ENCODE measurements around the gene KRTAP19-4.
"Not testable (repeated sequence)": the region's sequence is repeated elsewhere in the genome, so short reads cannot be mapped to it uniquely, and the experiment has no call there.

The KRTAP19-4 gene

GRCh38 chr21:30497065-30497464, at the start of gene KRTAP19-4:
Gene KRTAP19-4, minus strand, starts transcription at chr21:30497165. Its CDS starts 55 bp downstream, at chr21:30497110.
- no peaks in the 10 kb centered on the region for H3K27me3 Mint-ChIP-seq
- H3K9me3 Mint-ChIP-seq = no peaks in the 10 kb centered on the region
- no peak within 1 kb of the TSS for H3K27ac Mint-ChIP-seq
- no peaks in the 10 kb centered on the region for H3K36me3 Mint-ChIP-seq
- CTCF ChIA-PET = interaction anchor here (0.6 kb wide), 1 partner anchor 27 kb away, joined by 4 read pairs; no protein-coding TSS in a partner anchor
- no peaks in the 10 kb centered on the region for H3K4me1 Mint-ChIP-seq
- no peak for DNase-seq
- H3K4me3 Mint-ChIP-seq = no peak within 1 kb of the TSS

DNA sequence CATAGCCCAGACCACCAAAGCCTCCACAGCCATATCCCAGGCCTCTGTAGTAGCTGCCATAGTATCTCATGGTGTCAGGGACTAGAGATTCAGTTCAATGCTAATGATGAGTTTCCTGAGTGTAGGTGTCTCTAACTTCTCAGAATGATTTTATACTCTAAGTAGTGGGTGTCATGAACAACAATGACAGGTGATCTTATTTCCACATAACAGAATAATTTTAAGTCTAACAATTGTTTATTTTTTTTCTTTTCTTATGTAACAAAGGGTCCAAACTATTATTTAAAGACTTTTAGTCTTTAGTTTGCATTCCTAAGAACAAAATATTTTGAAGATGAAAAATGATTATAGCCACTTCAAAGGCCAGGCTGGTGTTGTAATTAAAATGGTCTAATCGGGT, 44.8 kb upstream of the KRTAP19-4 start, which contains the start of gene KRTAP19-6:
Gene KRTAP19-6 (minus strand): TSS at position 101 of the 400 bp plus-strand sequence. CDS start 31 bp downstream, at position 70.
- Mint-ChIP-seq H3K27me3 (no peaks in the 10 kb centered on the region), H3K4me1 (no peaks in the 10 kb centered on the region), H3K4me3 (no peak within 1 kb of the TSS), H3K36me3 (no peaks in the 10 kb centered on the region), H3K9me3 (no peaks in the 10 kb centered on the region), H3K27ac (no peak within 1 kb of the TSS)
- DNase-seq = no peak
- CTCF ChIA-PET = no interaction called here

GRCh38 chr21:30518876-30519275, 21.9 kb upstream of the KRTAP19-4 start:
- H3K27me3 Mint-ChIP-seq = no peaks in the 10 kb centered on the region
- CTCF ChIA-PET = no interaction called here
- no peak overlapping the region for H3K27ac Mint-ChIP-seq
- H3K4me1 Mint-ChIP-seq = no peaks in the 10 kb centered on the region
- DNase-seq = no peak
- H3K36me3 Mint-ChIP-seq = no peaks in the 10 kb centered on the region
- no peak overlapping the region for H3K4me3 Mint-ChIP-seq
- no peaks in the 10 kb centered on the region for H3K9me3 Mint-ChIP-seq

GRCh38 chr21:30515681-30516080, 18.7 kb upstream of the KRTAP19-4 start:
- Mint-ChIP-seq H3K9me3 (no peaks in the 10 kb centered on the region), H3K4me3 (no peak overlapping the region), H3K4me1 (no peaks in the 10 kb centered on the region), H3K27me3 (no peaks in the 10 kb centered on the region), H3K27ac (no peak overlapping the region), H3K36me3 (no peaks in the 10 kb centered on the region)
- no peak for DNase-seq
- CTCF ChIA-PET = interaction anchor here (1.0 kb wide), 1 partner anchor 9 kb away, joined by 3 read pairs; no protein-coding TSS in a partner anchor

DNA sequence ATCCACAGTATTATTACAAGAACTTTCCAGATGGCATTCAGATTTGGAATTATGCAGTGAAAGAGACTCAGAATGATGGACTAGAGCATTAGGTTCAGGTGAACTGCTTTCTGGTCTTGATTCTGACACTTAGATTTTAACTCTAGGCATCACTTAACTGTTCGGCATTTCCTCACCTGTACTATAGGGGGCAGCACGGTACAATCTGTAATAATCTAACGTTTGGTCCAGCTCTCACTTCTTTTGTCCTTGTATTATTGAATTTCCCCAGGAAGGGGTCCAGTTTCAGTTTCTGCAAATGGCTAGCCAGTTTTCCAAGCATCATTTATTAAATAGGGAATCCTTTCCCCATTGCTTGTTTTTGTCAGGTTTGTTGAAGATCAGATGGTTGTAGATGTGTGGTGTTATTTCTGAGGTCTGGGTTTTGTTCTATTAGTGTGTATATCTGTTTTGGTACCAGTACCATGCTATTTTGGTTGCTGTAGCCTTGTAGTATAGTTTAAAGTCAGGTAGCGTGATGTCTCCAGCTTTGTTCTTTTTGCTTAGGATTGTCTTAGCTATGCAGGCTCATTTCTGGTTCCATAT, 8.7 kb upstream of the KRTAP19-4 start:
- not testable (repeated sequence) for H3K27me3 Mint-ChIP-seq, H3K9me3 Mint-ChIP-seq, DNase-seq, H3K36me3 Mint-ChIP-seq, H3K4me1 Mint-ChIP-seq, H3K4me3 Mint-ChIP-seq, H3K27ac Mint-ChIP-seq
- CTCF ChIA-PET = interaction anchor here (0.6 to 4.3 kb wide), 8 partner anchors 10 to 1157 kb away, joined by 3 to 23 read pairs (median 3); no protein-coding TSS in a partner anchor

DNA sequence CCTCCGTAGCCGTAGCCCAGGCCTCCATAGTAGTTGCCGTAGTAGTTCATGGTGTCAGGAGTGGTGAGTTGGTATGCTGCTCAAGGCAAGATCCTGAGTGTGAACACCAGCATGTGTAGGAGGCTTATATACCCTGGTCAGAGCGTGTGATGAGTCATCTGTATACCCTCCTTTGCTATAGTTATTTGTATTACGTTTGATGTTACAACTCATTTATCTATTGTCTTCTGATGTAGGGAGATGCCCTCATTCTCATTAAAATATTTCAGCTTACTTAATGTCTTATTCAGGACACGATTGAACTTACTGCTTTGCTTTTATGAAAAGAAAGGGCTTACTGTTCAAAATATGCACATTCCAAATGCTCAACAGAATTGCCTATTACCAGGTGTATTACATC, 5.1 kb upstream of the KRTAP19-4 start, which contains the start of gene KRTAP19-5:
Gene KRTAP19-5 (minus strand): TSS at position 101 of the 400 bp plus-strand sequence. CDS start 51 bp downstream, at position 50.
- DNase-seq = no peak
- H3K4me3 Mint-ChIP-seq = no peak within 1 kb of the TSS
- H3K9me3 Mint-ChIP-seq = no peaks in the 10 kb centered on the region
- H3K27me3 Mint-ChIP-seq = no peaks in the 10 kb centered on the region
- no peak within 1 kb of the TSS for H3K27ac Mint-ChIP-seq
- H3K4me1 Mint-ChIP-seq = no peaks in the 10 kb centered on the region
- CTCF ChIA-PET = no interaction called here
- H3K36me3 Mint-ChIP-seq = no peaks in the 10 kb centered on the region

GRCh38 chr21:30491963-30492428, 5.0 kb downstream of the KRTAP19-4 start, which contains the start of gene KRTAP19-3:
Gene KRTAP19-3, minus strand, starts transcription at chr21:30492013. Its CDS starts 56 bp downstream, at chr21:30491957.
- H3K4me1 Mint-ChIP-seq = no peaks in the 10 kb centered on the region
- no peak within 1 kb of the TSS for H3K27ac Mint-ChIP-seq
- no peak within 1 kb of the TSS for H3K4me3 Mint-ChIP-seq
- no peaks in the 10 kb centered on the region for H3K36me3 Mint-ChIP-seq
- no peak for DNase-seq
- H3K9me3 Mint-ChIP-seq = no peaks in the 10 kb centered on the region
- CTCF ChIA-PET = no interaction called here
- H3K27me3 Mint-ChIP-seq = no peaks in the 10 kb centered on the region

GRCh38 chr21:30487336-30487735, 9.6 kb downstream of the KRTAP19-4 start, which contains the start of gene KRTAP19-2:
Gene KRTAP19-2, minus strand, starts transcription at chr21:30487436. Its CDS starts 88 bp downstream, at chr21:30487348.
- no peaks in the 10 kb centered on the region for H3K4me1 Mint-ChIP-seq
- H3K4me3 Mint-ChIP-seq = no peak within 1 kb of the TSS
- H3K9me3 Mint-ChIP-seq = peaks cover 6% of the 10 kb centered on the region
- DNase-seq = no peak
- H3K27me3 Mint-ChIP-seq = no peaks in the 10 kb centered on the region
- H3K27ac Mint-ChIP-seq = no peak within 1 kb of the TSS
- CTCF ChIA-PET = no interaction called here
- no peaks in the 10 kb centered on the region for H3K36me3 Mint-ChIP-seq

DNA sequence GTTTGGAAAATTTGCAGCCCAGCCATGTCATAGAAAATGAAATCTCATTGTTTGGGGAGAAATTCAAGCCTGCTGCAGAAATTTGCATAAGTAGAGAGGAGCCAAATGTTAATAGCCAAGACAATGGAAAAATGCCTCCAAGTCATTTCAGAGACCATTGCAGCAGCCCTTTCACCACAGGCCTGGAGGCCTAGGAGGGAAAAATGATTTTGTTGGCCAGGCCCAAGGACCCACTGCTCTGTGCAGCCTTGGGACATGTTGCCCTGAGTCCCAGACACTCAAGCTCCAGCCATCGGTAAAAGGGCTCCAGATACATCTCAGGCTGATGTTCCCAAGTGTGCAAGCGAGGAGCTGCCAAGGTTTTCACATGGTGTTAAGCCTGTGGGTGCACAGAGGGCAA, 10.8 kb downstream of the KRTAP19-4 start:
- H3K4me1 Mint-ChIP-seq = no peaks in the 10 kb centered on the region
- H3K27me3 Mint-ChIP-seq = no peaks in the 10 kb centered on the region
- H3K36me3 Mint-ChIP-seq = no peaks in the 10 kb centered on the region
- CTCF ChIA-PET = no interaction called here
- peaks cover 6% of the 10 kb centered on the region for H3K9me3 Mint-ChIP-seq
- H3K4me3 Mint-ChIP-seq = no peak overlapping the region
- no peak for DNase-seq
- H3K27ac Mint-ChIP-seq = no peak overlapping the region

DNA sequence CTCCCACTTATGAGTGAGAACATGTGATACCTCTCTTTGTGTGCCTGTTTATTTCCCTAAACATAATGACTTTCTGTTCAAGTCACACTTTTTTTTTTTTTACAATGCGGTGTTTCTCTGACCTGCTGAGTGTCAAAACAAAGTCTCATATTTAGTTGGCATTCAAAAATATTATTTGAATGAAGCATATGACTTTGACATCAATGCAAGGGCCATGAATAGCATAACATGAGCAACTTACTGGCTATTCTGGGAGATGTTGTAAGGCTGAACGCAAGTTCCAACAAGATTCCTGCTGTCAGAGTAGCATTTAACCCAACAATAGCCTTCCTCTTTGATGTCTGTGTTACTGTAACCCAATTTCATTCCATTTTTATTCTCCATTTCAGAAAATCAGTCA, 14.8 kb downstream of the KRTAP19-4 start:
- CTCF ChIA-PET = no interaction called here
- H3K4me3 Mint-ChIP-seq = no peak overlapping the region
- no peaks in the 10 kb centered on the region for H3K27me3 Mint-ChIP-seq
- no peak for DNase-seq
- no peaks in the 10 kb centered on the region for H3K4me1 Mint-ChIP-seq
- no peak overlapping the region for H3K27ac Mint-ChIP-seq
- peaks cover 6% of the 10 kb centered on the region for H3K9me3 Mint-ChIP-seq
- H3K36me3 Mint-ChIP-seq = no peaks in the 10 kb centered on the region

DNA sequence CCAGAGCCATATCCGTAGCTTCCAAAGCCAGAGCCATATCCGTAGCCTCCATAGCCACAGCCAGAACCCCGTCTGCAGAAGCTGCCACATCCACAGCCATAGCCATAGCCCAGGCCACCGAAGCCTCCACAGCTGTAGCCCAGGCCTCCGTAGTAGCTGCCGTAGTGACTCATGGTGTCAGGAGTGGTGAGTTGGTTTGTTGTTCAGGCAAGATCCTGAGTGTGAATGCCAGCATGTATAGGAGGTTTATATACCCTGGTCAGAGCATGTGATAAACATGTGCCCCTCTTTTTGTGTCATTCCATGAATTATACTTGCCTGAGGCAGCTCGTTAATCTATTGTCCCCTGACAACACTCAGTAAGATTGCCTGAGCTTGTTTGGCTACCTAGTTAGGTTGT, 16.8 kb downstream of the KRTAP19-4 start, which contains the start of gene KRTAP19-1:
Gene KRTAP19-1 (minus strand): TSS at position 223 of the 400 bp plus-strand sequence. CDS start 50 bp downstream, at position 173.
- no peak within 1 kb of the TSS for H3K4me3 Mint-ChIP-seq
- no peaks in the 10 kb centered on the region for H3K9me3 Mint-ChIP-seq
- CTCF ChIA-PET = interaction anchor here (0.6 kb wide), 1 partner anchor 602 kb away, joined by 3 read pairs; no protein-coding TSS in a partner anchor
- H3K4me1 Mint-ChIP-seq = no peaks in the 10 kb centered on the region
- H3K27me3 Mint-ChIP-seq = no peaks in the 10 kb centered on the region
- H3K27ac Mint-ChIP-seq = no peak within 1 kb of the TSS
- no peak for DNase-seq
- no peaks in the 10 kb centered on the region for H3K36me3 Mint-ChIP-seq

DNA sequence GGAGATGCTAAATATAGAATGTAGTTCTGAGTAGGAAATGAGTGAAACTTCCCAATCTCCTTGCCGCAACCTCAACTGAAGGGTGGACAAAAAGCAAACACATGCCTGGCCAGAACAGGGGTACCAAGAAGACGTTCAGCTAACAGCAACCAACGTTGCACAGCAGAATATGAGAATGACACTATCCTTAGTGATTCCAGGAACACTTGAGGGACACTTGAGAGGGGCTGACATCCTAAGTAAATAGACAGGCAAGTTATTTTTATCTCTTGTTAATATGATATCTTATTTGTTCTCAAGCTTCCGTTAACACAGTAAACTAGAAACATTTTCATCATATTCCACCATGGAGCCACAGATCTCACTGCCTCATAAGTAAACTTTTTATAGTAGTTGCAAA, 17.7 kb downstream of the KRTAP19-4 start:
- H3K4me1 Mint-ChIP-seq = no peaks in the 10 kb centered on the region
- no peak for DNase-seq
- no peak overlapping the region for H3K4me3 Mint-ChIP-seq
- H3K9me3 Mint-ChIP-seq = no peaks in the 10 kb centered on the region
- no peaks in the 10 kb centered on the region for H3K27me3 Mint-ChIP-seq
- no peak overlapping the region for H3K27ac Mint-ChIP-seq
- no peaks in the 10 kb centered on the region for H3K36me3 Mint-ChIP-seq
- CTCF ChIA-PET = no interaction called here

- Mint-ChIP-seq H3K27ac (no peak overlapping the region), H3K36me3 (no peaks in the 10 kb centered on the region), H3K4me1 (no peaks in the 10 kb centered on the region), H3K4me3 (no peak overlapping the region), H3K9me3 (no peaks in the 10 kb centered on the region), H3K27me3 (no peaks in the 10 kb centered on the region)
- DNase-seq = no peak
- CTCF ChIA-PET = no interaction called here
Observed at GRCh38 chr21:30478004-30478403, 19.0 kb downstream of the KRTAP19-4 start.

- CTCF ChIA-PET = no interaction called here
- Mint-ChIP-seq H3K27me3 (no peaks in the 10 kb centered on the region), H3K4me1 (no peaks in the 10 kb centered on the region), H3K4me3 (no peak overlapping the region), H3K9me3 (no peaks in the 10 kb centered on the region), H3K36me3 (no peaks in the 10 kb centered on the region), H3K27ac (no peak overlapping the region)
- DNase-seq = no peak
Observed at GRCh38 chr21:30468900-30469714, 27.9 kb downstream of the KRTAP19-4 start.

All from activated naive CD4-positive, alpha-beta T cell treated with anti-CD3 and anti-CD28 coated beads, Interleukin-2, amount 10 ng/mL, durations not matched to agents 7 days and 5 days (primary cell).